HFFc6 (cell line): ENCODE data around the gene GPC6. TPM values are rescaled to one million over a fixed set of nuclear protein-coding genes. Genes with fewer than 3 reads are reported as not detected.

ENCODE experiments used
- DNase-seq: peaks from one replicate; pipeline ENCODE4 v3.0.0-alpha.2; 2018
- H3K27ac Mint-ChIP-seq: 2 replicates; pipeline ENCODE4 v1.8.0; 2020; ENCODE audit warnings: mild to moderate bottlenecking, mixed read lengths
- H3K27me3 Mint-ChIP-seq: 2 replicates; pipeline ENCODE4 v1.8.0; 2021; ENCODE audit warnings: mild to moderate bottlenecking, moderate library complexity, mixed read lengths; ENCODE audit not compliant: insufficient read depth
- H3K36me3 Mint-ChIP-seq: 2 replicates; pipeline ENCODE4 v1.8.0; 2021; ENCODE audit warnings: low read depth, mixed read lengths
- H3K4me1 Mint-ChIP-seq: 2 replicates; pipeline ENCODE4 v1.8.0; 2020; ENCODE audit warnings: low read depth, mixed read lengths
- H3K4me3 Mint-ChIP-seq: 2 replicates; pipeline ENCODE4 v1.8.0; 2020; ENCODE audit warnings: mild to moderate bottlenecking, moderate library complexity, mixed read lengths
- H3K9me3 Mint-ChIP-seq: 2 replicates; pipeline ENCODE4 v1.8.0; 2020; ENCODE audit warnings: mild to moderate bottlenecking, mixed read lengths
- CTCF ChIP-seq: fragments of 200-600 bp; sonication (generic); IDR thresholded peaks from 2 replicates; pipeline ENCODE4 v1.5.0; 2021; ENCODE audit warnings: antibody characterized with exemption, mild to moderate bottlenecking
- total RNA-seq, 6 experiments: library from RNA; stranded (reverse); fragmentation: NEBNext Ultra II Directional; extraction: Animal tissue kit (Norgen Biotek cat#: 25700); gene quantifications; 2 replicates in 1 of 6; 3 replicates in 5 of 6; pipeline ENCODE4 v1.2.3, GENCODE V29; 2021

GPC6 gene
- total RNA-seq, 6 experiments from 2014 or later, result 3.0 to 5.3 (median 4.4) TPM

- no peak overlapping the region for H3K27ac Mint-ChIP-seq
- H3K4me1 Mint-ChIP-seq, result peaks cover 33% of the 10 kb centered on the region
- H3K9me3 Mint-ChIP-seq, result no peaks in the 10 kb centered on the region
- H3K27me3 Mint-ChIP-seq, result no peaks in the 10 kb centered on the region
- DNase-seq, result no peak
- TF ChIP-seq CTCF, result no peak
- no peaks in the 10 kb centered on the region for H3K36me3 Mint-ChIP-seq
- no peak overlapping the region for H3K4me3 Mint-ChIP-seq
Observed at GRCh38 chr13:93307136-93307535, 80.5 kb downstream of the GPC6 start.

GRCh38 chr13:93307651-93308050 is 81.0 kb downstream of the GPC6 start:
- Mint-ChIP-seq H3K36me3 (no peaks in the 10 kb centered on the region), H3K27ac (no peak overlapping the region), H3K4me1 (peaks cover 33% of the 10 kb centered on the region), H3K9me3 (no peaks in the 10 kb centered on the region), H3K4me3 (no peak overlapping the region), H3K27me3 (no peaks in the 10 kb centered on the region)
- no peak for TF ChIP-seq CTCF
- DNase-seq, result no peak

- peak overlapping the region; percentile 46; the same call in 1 of the 2 replicates for H3K27ac Mint-ChIP-seq
- H3K9me3 Mint-ChIP-seq, result no peaks in the 10 kb centered on the region
- H3K27me3 Mint-ChIP-seq, result no peaks in the 10 kb centered on the region
- no peak overlapping the region for H3K4me3 Mint-ChIP-seq
- H3K4me1 Mint-ChIP-seq, result peaks cover 32% of the 10 kb centered on the region
- peak; percentile 10 for DNase-seq
- TF ChIP-seq CTCF, result no peak
- no peaks in the 10 kb centered on the region for H3K36me3 Mint-ChIP-seq
Observed at GRCh38 chr13:93309886-93310523, 83.4 kb downstream of the GPC6 start.

GRCh38 chr13:93316841-93317240 is 90.2 kb downstream of the GPC6 start:
- Mint-ChIP-seq H3K27me3 (no peaks in the 10 kb centered on the region), H3K27ac (no peak overlapping the region), H3K36me3 (no peaks in the 10 kb centered on the region), H3K4me3 (no peak overlapping the region), H3K9me3 (no peaks in the 10 kb centered on the region), H3K4me1 (no peaks in the 10 kb centered on the region; the same call in 1 of the 2 replicates)
- no peak for TF ChIP-seq CTCF
- no peak for DNase-seq

- DNase-seq, result no peak
- no peak overlapping the region for H3K4me3 Mint-ChIP-seq
- no peaks in the 10 kb centered on the region; the same call in 1 of the 2 replicates for H3K4me1 Mint-ChIP-seq
- H3K9me3 Mint-ChIP-seq, result no peaks in the 10 kb centered on the region
- H3K27ac Mint-ChIP-seq, result no peak overlapping the region
- no peaks in the 10 kb centered on the region for H3K36me3 Mint-ChIP-seq
- no peak for TF ChIP-seq CTCF
- no peaks in the 10 kb centered on the region for H3K27me3 Mint-ChIP-seq
Observed at GRCh38 chr13:93318534-93319254, 92.1 kb downstream of the GPC6 start.
